GM21390 (cell line): Measurements from ENCODE around the gene MUC21.
A peak's percentile ranks its signal among the peaks of the same experiment; 100 is the strongest.

Source experiments
- ATAC-seq: cut with Tn5 transposase; IDR thresholded peaks from one replicate; pipeline ENCODE4 v1.9.1; 2021; ENCODE audit not compliant: unreplicated experiment

The MUC21 gene

GRCh38 chr6:30983439-30983838 is at the start of gene MUC21:
MUC21 (plus strand) TSS chr6:30983718; CDS start chr6:30983959, 241 bp downstream.
- no peak for ATAC-seq

DNA sequence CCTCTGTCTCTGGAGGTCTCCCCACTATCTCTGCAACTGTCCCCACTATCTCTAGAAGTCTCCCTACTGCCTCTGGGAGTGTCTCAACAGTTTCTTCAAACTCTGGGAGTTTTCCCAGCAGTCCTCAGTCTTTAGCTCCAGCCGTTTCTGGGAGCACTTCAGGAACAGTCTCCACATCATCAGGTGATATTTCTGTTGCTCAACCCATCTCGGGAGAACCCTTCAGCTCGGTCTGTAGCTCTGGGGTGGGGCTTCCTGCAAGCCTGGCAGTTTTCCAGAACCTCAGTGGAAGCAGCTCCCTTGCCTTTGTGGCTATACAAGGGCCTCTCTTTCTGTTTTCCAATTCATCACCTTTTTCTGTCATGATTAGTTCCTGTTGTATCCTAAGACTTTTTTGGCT is 48.5 kb upstream of the MUC21 start:
- ATAC-seq = no peak

- no peak for ATAC-seq
These were observed 46.3 kb upstream of the MUC21 start for GRCh38 chr6:30937265-30937664.

DNA sequence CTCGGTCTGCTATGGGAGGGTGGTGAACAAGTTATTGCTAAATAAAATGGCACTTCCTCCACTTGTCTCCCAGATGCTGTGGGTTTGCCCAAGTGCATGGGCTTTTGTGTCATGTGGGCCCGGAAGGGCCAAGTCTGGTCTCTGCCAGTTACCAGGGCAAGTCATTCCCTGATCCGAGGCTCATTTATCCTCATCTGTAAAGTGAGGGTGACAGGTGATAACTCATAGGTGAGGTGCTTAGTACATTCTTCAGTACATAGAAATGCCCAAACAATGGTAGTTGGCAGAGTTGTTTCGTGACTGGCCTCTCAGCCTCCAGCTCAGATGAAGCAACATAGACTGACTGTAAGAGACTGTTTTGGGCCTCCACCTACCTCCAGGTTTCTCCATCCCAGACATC is 44.8 kb upstream of the MUC21 start:
- no peak for ATAC-seq

DNA sequence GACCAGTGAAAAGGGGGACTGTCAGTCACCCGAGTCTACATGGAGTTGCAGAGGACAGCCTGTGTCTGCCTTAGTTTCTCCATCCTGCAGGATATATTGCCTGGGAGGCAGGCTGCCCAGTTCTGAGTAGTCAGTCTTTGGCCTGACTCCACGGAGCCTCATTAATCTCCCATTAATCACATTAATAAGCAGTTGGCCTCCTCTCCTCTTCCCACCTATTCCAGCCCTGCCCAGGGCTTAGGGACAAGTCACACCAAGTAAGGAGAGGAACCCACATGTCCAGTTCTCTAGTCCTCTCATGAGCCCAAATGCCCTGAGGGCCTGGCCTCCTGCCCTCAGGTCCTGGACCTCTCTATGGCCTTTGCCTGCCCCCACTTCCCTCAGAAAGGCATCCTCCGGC is 44.0 kb upstream of the MUC21 start:
- ATAC-seq = no peak

DNA sequence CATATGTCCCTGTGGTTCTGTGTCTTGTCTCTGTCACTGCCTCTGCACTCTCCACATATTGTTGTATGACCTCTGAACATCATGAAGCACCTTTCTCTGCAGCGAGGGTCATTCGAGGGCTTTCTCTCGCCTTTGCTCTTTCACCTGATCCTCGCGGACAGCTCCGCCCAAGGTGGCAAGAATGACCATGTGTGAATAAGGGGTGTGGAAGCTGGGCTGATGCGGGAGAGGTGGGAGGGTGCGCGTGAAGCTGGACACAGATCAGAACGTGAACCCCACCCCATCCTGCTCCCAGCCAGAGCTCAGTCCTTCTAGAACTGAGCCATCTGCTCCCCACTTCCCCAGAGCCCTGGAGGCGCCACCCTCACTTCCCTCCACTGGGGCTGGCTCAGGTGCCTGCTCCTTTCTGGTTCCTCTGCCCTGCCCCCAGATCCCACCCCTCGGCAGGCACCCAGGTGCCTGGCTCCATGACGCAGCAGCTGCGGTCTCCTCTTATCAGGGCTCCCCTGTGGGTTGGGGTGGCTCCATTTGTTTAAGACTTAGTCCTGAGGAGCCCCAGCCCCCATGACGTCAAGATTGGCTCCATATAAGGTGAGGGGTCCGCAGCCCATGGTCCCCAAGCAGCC is 43.0 kb upstream of the MUC21 start, which contains the start of gene MUCL3:
Gene MUCL3 (plus strand): TSS at position 613 of the 626 bp plus-strand sequence. CDS start 27 bp downstream, outside the sequence.
- no peak for ATAC-seq

DNA sequence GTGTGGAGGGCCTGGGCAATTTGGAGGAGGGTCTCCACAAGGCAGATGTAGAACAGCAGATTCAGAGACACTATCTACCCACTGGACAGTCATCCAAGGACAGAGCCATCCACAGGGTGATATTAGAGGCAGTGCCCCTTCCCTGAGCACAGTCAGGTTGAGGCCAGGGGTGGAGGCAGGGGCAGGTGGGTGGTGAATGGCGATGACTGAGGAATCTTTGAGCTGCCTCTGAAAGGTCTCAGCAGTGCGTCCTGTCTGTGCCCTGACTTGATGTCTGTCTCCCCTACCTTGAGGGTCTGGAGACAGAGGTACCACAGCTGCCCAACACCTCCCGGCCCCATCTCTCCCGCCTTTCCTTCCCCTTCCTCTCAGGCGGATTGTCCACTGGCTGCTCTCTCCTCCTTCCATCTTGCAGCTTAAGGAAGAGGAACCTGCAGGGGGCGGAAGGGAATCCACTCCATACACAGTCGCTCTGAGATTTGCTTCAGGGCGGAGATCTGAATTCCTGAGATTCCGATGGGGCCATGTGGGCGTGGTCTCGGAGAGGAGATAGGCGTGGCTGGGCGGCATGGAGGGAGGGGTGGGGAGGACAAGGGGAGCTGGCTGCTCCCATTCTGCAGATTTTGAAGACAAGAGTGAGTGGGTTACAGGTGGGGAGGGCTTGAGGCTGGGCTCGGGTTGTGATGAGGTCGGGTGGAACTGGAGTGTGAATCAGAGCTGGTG is 41.0 kb upstream of the MUC21 start:
- ATAC-seq = no peak

GRCh38 chr6:30944051-30944450 is 39.5 kb upstream of the MUC21 start:
- ATAC-seq = no peak

- ATAC-seq = no peak
These were observed 38.2 kb upstream of the MUC21 start for GRCh38 chr6:30945281-30945680.

DNA sequence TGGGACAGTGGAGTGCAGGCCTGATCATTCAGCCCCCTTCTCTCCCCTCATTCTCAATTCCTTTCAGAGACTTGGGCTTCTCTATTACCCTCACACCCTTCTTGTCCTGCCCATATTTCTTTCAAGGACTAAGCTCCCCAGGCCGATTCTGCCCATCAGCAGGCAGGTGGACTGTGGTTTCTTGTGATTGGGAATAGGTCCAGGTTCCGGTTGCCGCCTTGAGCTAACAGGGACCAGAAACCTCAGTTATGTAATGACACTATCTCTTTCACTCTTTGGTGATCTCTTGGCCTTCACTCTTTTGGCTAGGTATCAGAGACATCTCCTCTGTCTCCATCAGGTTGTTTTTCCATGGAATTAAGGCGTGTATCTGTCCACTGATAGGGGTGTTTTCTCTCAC is 36.3 kb upstream of the MUC21 start:
- ATAC-seq = no peak

DNA sequence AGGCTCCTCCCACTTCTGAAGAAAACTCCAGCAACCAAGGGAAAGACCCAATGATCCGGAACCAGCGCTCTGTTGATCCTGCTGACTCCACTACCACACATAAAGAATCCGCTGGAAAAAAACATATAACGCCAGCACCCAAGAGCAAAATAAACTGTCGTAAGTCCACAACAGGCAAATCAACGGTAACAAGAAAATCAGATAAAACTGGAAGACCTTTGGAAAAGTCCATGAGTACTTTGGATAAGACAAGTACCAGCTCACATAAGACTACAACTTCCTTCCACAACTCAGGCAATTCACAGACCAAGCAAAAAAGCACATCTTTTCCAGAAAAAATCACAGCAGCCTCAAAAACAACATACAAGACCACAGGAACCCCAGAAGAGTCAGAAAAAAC is 34.7 kb upstream of the MUC21 start:
- no peak for ATAC-seq

DNA sequence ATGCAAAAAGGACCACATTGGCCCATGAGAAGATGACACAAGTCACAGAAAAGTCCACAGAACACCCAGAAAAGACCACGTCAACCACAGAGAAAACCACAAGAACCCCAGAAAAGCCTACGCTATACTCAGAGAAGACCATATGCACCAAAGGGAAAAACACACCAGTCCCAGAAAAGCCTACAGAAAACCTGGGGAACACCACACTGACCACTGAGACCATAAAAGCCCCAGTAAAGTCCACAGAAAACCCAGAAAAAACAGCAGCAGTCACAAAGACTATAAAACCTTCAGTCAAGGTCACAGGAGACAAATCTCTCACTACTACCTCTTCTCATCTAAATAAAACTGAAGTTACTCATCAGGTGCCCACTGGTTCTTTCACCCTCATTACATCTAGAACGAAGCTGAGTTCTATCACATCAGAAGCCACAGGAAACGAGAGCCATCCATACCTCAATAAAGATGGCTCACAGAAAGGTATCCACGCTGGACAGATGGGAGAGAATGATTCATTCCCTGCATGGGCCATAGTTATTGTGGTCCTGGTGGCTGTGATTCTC is 31.5 kb upstream of the MUC21 start:
- no peak for ATAC-seq

- no peak for ATAC-seq
These were observed 28.7 kb upstream of the MUC21 start for GRCh38 chr6:30954631-30955366.

DNA sequence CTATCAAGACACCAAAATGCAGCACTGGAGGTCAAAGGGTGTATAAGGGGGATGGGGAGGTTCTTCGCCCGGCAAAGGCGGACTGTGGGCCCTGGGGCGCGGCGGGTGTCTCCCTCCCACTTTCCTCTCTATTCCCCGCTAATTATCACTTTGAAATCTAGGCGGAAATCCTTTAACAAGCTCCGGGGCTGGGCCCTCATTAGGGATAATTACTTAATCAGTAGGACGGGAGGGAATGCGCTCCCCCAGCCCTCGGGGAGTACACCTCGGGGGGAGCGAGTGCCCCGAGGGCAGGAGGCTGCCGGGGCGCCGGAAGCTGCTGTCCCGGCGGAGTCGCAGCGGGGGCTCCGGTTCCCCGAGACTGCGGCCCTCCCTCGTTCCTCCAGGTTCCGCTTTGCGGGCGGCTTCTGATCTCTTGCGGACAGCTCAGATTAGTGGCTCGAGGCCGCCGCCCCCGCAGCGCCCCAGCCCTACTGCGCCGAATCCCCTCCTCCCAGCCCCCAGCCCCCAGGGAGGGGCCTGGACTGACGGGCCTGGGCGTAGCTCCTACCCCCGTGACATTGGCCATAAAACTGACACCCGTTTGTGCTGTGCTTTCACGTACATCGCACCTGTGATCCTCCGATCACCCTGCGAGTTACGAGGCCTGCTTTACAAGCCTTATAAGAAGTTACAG is 28.0 kb upstream of the MUC21 start:
- peak; percentile 75 for ATAC-seq

- no peak for ATAC-seq
These were observed 25.8 kb upstream of the MUC21 start for GRCh38 chr6:30957716-30958115.

DNA sequence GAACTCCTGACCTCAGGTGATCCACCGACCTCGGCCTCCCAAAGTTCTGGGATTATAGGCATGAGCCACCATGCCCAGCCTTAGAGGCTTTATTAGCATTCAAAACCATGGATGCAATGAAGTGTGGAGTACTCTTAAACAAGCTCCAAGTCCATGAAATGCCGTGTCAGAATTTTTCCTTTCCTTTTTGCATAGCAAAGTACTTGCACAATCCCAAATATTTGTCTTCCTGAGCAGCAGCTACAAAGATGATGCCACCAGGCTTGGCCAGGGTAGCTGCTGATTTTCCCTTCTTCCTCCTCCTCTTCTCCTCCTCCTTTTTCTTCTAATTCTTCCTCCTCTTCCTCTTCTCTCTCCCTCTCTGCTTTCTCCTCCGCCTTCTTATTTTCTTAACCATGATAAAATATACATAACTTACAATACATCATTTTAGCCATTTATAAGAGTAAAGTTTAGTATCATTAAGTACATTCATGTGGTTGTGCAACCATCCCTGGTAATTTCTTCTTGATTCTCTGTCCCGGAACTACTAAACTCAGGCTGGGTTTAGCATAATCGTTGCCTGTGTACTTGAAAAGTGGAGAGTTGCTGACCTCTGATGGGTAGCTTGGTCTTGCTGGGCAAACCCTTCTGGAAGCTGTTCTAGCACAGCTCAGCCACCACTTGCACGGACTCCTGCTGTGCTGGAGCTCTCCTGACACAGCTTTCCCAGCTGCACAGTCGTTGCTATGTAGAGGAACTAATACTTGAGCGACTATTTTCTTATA is 22.4 kb upstream of the MUC21 start:
- ATAC-seq = no peak

- no peak for ATAC-seq
These were observed 20.8 kb upstream of the MUC21 start for GRCh38 chr6:30962716-30963115.

DNA sequence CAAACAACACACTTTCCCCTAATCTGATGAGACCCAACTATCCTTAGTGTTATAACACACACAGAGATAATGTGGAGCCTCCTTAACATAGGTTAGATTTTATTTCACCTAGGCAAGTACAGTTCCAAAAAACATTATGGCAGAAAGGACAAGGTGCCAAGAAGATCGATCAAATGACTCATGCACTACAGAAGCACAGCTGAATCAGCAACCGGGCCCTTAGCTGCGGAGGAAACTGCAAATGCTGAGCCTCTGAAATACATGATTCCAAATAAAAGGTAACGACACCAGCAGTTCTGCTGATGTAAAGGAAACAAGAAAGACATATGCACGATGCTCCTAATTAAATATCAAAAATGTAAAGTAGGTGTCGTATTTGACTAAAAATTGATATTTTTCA is 19.9 kb upstream of the MUC21 start:
- ATAC-seq = no peak

GRCh38 chr6:30964075-30964474 is 19.4 kb upstream of the MUC21 start:
- no peak for ATAC-seq

DNA sequence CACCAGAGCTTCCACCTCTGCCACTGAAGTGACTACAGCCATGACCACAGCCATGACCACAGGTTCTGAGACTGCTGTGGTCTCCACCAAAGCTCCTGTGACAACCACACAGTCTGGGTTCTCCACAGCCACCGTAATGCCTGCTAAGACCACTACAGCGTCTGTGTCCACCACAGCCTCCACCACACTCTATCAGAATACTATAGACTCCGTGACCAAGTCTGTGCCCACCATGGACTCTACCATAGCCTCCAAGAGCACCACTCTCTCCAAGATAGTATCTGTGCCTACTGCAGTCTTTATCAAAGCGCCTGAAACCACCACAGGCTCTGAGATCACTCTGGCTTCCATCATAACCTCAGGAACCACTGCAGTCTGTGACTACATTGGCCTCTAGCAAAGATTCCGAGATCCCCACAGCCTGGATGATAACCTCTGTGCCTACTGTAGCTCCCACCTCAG is 18.3 kb upstream of the MUC21 start:
- no peak for ATAC-seq
